ENCODE data around the gene C6orf120. TPM values are rescaled to one million over a fixed set of nuclear protein-coding genes. Genes with fewer than 3 reads are reported as not detected.

C6orf120 gene
- total and polyA plus RNA-seq, 9 of the 15 experiments (the other 6 are each of a cell fraction or from before 2014, with no cell fraction given) = 7.7 to 44.9 (median 34.8) TPM

DNA sequence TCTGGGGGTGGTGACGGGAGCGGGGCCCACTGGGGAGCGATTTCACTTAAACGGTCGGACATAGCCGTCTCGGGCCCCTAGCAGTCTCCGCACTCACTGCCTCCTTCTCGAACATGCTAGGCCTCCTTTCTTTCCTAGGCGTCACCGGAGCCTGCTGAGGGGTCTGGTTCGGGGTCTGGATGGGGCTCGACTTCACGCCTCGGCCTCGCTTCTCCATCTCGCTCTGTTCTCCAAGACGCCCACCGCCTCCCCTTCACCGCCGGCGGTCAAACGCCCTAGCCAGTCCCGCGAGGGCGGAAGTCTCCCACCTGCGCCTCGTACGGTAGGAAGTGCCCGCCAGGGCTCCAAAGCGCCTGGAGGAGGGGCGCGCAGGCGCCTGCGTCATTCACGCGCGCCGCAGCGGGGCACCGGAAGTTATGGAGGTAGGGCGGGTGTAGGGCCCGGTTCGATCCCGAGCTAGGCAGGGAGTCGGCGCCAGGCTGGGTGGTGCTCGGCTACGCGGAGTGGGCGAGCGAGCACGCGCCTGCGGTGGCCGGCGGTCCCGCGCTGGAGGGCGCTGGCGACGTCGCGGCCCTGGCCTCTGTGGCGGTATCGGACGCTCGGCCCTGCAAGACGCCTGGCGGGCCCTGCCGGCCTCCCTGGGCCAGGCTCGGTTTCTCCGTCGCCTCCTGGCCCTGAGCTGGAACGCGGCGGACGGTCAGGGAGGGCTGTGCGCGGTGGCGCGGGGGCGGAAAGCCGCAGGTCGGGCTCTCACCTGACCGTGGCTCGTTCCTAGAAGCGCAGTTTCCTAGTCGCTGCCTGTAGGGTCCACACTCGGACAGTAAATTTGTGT is 49.5 kb downstream of the C6orf120 start, which contains the start of the genes DYNLT2 and ERMARD (continued):
- TF ChIP-seq, protein P1, sequence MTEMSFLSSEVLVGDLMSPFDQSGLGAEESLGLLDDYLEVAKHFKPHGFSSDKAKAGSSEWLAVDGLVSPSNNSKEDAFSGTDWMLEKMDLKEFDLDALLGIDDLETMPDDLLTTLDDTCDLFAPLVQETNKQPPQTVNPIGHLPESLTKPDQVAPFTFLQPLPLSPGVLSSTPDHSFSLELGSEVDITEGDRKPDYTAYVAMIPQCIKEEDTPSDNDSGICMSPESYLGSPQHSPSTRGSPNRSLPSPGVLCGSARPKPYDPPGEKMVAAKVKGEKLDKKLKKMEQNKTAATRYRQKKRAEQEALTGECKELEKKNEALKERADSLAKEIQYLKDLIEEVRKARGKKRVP (CRISPR knock-in tag; IDR thresholded peaks at IDR 0.05) = no peak
- peak; percentile 98 for TF ChIP-seq GABPB1 (CRISPR knock-in tag; IDR thresholded peaks at IDR 0.05)
- peak; percentile 24; the same call in 1 of the 2 replicates for TF ChIP-seq RUNX1 (IDR thresholded peaks at IDR 0.05; ENCODE audit: low read depth)
- TF ChIP-seq, protein P2, sequence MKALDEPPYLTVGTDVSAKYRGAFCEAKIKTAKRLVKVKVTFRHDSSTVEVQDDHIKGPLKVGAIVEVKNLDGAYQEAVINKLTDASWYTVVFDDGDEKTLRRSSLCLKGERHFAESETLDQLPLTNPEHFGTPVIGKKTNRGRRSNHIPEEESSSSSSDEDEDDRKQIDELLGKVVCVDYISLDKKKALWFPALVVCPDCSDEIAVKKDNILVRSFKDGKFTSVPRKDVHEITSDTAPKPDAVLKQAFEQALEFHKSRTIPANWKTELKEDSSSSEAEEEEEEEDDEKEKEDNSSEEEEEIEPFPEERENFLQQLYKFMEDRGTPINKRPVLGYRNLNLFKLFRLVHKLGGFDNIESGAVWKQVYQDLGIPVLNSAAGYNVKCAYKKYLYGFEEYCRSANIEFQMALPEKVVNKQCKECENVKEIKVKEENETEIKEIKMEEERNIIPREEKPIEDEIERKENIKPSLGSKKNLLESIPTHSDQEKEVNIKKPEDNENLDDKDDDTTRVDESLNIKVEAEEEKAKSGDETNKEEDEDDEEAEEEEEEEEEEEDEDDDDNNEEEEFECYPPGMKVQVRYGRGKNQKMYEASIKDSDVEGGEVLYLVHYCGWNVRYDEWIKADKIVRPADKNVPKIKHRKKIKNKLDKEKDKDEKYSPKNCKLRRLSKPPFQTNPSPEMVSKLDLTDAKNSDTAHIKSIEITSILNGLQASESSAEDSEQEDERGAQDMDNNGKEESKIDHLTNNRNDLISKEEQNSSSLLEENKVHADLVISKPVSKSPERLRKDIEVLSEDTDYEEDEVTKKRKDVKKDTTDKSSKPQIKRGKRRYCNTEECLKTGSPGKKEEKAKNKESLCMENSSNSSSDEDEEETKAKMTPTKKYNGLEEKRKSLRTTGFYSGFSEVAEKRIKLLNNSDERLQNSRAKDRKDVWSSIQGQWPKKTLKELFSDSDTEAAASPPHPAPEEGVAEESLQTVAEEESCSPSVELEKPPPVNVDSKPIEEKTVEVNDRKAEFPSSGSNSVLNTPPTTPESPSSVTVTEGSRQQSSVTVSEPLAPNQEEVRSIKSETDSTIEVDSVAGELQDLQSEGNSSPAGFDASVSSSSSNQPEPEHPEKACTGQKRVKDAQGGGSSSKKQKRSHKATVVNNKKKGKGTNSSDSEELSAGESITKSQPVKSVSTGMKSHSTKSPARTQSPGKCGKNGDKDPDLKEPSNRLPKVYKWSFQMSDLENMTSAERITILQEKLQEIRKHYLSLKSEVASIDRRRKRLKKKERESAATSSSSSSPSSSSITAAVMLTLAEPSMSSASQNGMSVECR (CRISPR knock-in tag; IDR thresholded peaks at IDR 0.05) = peak; percentile 80
- TF ChIP-seq POLR2AphosphoS2 (IDR thresholded peaks at IDR 0.05; ENCODE audit: low read length) = no peak; the same call in 1 of the 2 replicates
- TF ChIP-seq KAT8 (IDR thresholded peaks at IDR 0.05; ENCODE audit: low read depth) = no peak
- peak; percentile 24 for TF ChIP-seq MEIS2 (IDR thresholded peaks at IDR 0.05; ENCODE audit: partially characterized antibody)
- 0 out of 2 replicates have a peak, but pooled peaks have one; percentile 49 for TF ChIP-seq DPF2 (IDR thresholded peaks at IDR 0.05)
- TF ChIP-seq PRMT5 (CRISPR knock-in tag; IDR thresholded peaks at IDR 0.05) = 0 out of 2 replicates have a peak, but pooled peaks have one; percentile 26
- TF ChIP-seq SETDB1 (IDR thresholded peaks at IDR 0.05; ENCODE audit: low read length) = no peak
- TF ChIP-seq MYC (IDR thresholded peaks at IDR 0.05; ENCODE audit: low read depth, low read length) = peak; percentile 94
- peak; percentile 87; the same call in 1 of the 2 replicates for TF ChIP-seq MYC (CRISPR knock-in tag; IDR thresholded peaks at IDR 0.05; ENCODE audit: borderline replicate concordance, low read depth)
- no peak for TF ChIP-seq GATA2 (CRISPR knock-in tag; IDR thresholded peaks at IDR 0.05)
- TF ChIP-seq STAT5B (CRISPR knock-in tag; IDR thresholded peaks at IDR 0.05) = no peak
- peak; percentile 82 for TF ChIP-seq SOX6 (IDR thresholded peaks at IDR 0.05)
- TF ChIP-seq CHCHD3 (CRISPR knock-in tag; IDR thresholded peaks at IDR 0.05) = peak; percentile 76
- TF ChIP-seq CREB3L1 (IDR thresholded peaks at IDR 0.05; ENCODE audit: borderline replicate concordance, low read depth) = peak; percentile 81
- TF ChIP-seq HSF4 (CRISPR knock-in tag; IDR thresholded peaks at IDR 0.05; ENCODE audit: borderline replicate concordance) = no peak
- no peak for TF ChIP-seq RFX7 (CRISPR knock-in tag; IDR thresholded peaks at IDR 0.05)
- 0 out of 2 replicates have a peak, but pooled peaks have one; percentile 7 for TF ChIP-seq HDAC8 (tag; IDR thresholded peaks at IDR 0.05)
- no peak for TF ChIP-seq FOXJ3 (CRISPR knock-in tag; IDR thresholded peaks at IDR 0.05)
- TF ChIP-seq, protein P3, sequence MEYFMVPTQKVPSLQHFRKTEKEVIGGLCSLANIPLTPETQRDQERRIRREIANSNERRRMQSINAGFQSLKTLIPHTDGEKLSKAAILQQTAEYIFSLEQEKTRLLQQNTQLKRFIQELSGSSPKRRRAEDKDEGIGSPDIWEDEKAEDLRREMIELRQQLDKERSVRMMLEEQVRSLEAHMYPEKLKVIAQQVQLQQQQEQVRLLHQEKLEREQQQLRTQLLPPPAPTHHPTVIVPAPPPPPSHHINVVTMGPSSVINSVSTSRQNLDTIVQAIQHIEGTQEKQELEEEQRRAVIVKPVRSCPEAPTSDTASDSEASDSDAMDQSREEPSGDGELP (CRISPR knock-in tag; IDR thresholded peaks at IDR 0.05; ENCODE audit: borderline replicate concordance) = peak; percentile 91

All from K562 (cell line).